ENCODE data around the gene HACD4.
"Not testable (repeated sequence)": the region's sequence is repeated elsewhere in the genome, so short reads cannot be mapped to it uniquely, and the experiment has no call there.

DNA sequence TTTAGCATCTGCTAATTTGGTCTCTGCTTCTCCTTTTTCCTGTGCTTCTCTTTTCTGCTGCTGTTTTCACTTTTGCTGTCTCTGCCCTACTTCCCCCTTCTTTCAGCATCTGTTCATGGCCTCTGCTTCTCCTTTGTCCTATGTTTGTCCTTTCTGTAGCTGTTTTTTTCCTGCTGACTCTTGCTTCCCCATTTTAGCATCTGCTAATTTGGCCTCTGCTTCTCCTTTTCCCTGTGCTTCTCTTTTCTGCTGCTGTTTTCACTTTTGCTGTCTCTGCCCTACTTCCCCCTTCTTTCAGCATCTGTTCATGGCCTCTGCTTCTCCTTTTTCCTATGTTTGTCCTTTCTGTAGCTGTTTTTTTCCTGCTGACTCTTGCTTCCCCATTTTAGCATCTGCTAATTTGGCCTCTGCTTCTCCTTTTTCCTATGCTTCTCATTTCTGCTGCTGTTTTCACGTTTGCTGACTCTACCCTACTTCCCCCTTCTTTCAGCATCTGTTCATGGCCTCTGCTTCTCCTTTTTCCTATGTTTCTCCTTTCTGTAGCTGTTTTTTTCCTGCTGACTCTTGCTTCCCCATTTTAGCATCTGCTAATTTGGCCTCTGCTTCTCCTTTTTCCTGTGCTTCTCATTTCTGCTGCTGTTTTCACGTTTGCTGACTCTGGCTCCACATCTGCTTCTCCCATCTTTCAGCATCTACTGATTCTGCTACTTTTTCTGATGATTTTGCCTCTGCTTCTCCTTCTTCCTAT lies 57.1 kb downstream of the HACD4 start:
- TF ChIP-seq, protein P1, sequence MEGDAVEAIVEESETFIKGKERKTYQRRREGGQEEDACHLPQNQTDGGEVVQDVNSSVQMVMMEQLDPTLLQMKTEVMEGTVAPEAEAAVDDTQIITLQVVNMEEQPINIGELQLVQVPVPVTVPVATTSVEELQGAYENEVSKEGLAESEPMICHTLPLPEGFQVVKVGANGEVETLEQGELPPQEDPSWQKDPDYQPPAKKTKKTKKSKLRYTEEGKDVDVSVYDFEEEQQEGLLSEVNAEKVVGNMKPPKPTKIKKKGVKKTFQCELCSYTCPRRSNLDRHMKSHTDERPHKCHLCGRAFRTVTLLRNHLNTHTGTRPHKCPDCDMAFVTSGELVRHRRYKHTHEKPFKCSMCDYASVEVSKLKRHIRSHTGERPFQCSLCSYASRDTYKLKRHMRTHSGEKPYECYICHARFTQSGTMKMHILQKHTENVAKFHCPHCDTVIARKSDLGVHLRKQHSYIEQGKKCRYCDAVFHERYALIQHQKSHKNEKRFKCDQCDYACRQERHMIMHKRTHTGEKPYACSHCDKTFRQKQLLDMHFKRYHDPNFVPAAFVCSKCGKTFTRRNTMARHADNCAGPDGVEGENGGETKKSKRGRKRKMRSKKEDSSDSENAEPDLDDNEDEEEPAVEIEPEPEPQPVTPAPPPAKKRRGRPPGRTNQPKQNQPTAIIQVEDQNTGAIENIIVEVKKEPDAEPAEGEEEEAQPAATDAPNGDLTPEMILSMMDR (IDR thresholded peaks at IDR 0.05), result not testable (repeated sequence)
- TF ChIP-seq POLR2A (IDR thresholded peaks at IDR 0.05), result not testable (repeated sequence)
